Glutamatergic neuron (in vitro differentiated cells): ENCODE results near the gene RGS6. TPM values are rescaled to one million over a fixed set of nuclear protein-coding genes. Genes with fewer than 3 reads are reported as not detected.

Source experiments
- DNase-seq: peaks from one replicate; pipeline ENCODE4 v3.0.0; 2022
- H3K27ac Mint-ChIP-seq: one replicate; pipeline ENCODE4 v1.8.0; 2020; ENCODE audit warnings: mild to moderate bottlenecking, mixed read lengths, inconsistent platforms; ENCODE audit not compliant: unreplicated experiment
- H3K27me3 Mint-ChIP-seq: one replicate; pipeline ENCODE4 v1.8.0; 2020; ENCODE audit warnings: mild to moderate bottlenecking, moderate library complexity, mixed read lengths, inconsistent platforms; ENCODE audit not compliant: unreplicated experiment
- H3K36me3 Mint-ChIP-seq: one replicate; pipeline ENCODE4 v1.8.0; 2020; ENCODE audit warnings: mild to moderate bottlenecking, mixed read lengths, inconsistent platforms; ENCODE audit not compliant: unreplicated experiment
- H3K4me1 Mint-ChIP-seq: one replicate; pipeline ENCODE4 v1.8.0; 2020; ENCODE audit warnings: mild to moderate bottlenecking, low read depth, mixed read lengths, inconsistent platforms; ENCODE audit not compliant: unreplicated experiment
- H3K4me3 Mint-ChIP-seq: one replicate; pipeline ENCODE4 v1.8.0; 2020; ENCODE audit warnings: mild to moderate bottlenecking, mixed read lengths, inconsistent platforms; ENCODE audit not compliant: unreplicated experiment
- H3K9me3 Mint-ChIP-seq: one replicate; pipeline ENCODE4 v1.8.0; 2020; ENCODE audit warnings: mild to moderate bottlenecking, moderate library complexity, mixed read lengths, inconsistent platforms; ENCODE audit not compliant: unreplicated experiment
- total RNA-seq: library from RNA; stranded (reverse); fragmentation: NEBNext Ultra II Directional; extraction: Animal tissue kit (Norgen Biotek cat#: 25700); gene quantifications from one replicate; pipeline ENCODE4 v1.2.1, GENCODE V29; 2021; ENCODE audit not compliant: unreplicated experiment
- TF ChIP-seq, protein P1 (sequence below): fragments of 200-600 bp; sonication (generic); IDR thresholded peaks from one replicate; pipeline ENCODE4 v1.5.0; 2021; ENCODE audit not compliant: partially characterized antibody, unreplicated experiment

The RGS6 gene
- total RNA-seq, 1 donor from 2014 or later = 1.2 TPM

DNA sequence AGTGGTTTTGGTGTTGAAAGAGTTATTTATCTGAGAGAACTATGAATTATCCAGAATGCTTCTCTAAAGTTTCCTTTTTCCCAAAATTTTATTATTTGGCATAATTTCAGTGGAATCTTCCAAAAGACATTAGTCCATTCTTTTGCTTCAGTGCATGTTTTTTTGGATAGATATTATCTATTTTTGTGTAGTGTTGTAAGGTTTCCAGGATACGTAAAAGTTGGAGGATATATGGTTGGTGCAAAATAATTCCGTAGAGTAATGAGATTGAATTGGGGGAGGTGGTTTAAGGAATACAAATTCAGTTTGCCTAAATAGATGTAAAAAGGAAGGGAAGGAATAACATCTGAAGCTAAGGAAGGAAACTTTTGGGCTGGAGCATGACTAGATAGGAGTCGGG, 186.6 kb downstream of the RGS6 start:
- H3K27ac Mint-ChIP-seq = no peak overlapping the region
- H3K36me3 Mint-ChIP-seq = no peaks in the 10 kb centered on the region
- TF ChIP-seq, protein P1, sequence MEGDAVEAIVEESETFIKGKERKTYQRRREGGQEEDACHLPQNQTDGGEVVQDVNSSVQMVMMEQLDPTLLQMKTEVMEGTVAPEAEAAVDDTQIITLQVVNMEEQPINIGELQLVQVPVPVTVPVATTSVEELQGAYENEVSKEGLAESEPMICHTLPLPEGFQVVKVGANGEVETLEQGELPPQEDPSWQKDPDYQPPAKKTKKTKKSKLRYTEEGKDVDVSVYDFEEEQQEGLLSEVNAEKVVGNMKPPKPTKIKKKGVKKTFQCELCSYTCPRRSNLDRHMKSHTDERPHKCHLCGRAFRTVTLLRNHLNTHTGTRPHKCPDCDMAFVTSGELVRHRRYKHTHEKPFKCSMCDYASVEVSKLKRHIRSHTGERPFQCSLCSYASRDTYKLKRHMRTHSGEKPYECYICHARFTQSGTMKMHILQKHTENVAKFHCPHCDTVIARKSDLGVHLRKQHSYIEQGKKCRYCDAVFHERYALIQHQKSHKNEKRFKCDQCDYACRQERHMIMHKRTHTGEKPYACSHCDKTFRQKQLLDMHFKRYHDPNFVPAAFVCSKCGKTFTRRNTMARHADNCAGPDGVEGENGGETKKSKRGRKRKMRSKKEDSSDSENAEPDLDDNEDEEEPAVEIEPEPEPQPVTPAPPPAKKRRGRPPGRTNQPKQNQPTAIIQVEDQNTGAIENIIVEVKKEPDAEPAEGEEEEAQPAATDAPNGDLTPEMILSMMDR = no peak
- no peak for DNase-seq
- H3K4me3 Mint-ChIP-seq = no peak overlapping the region
- H3K4me1 Mint-ChIP-seq = peaks cover under 1% of the 10 kb centered on the region
- peaks cover 1% of the 10 kb centered on the region for H3K27me3 Mint-ChIP-seq
- H3K9me3 Mint-ChIP-seq = no peaks in the 10 kb centered on the region

DNA sequence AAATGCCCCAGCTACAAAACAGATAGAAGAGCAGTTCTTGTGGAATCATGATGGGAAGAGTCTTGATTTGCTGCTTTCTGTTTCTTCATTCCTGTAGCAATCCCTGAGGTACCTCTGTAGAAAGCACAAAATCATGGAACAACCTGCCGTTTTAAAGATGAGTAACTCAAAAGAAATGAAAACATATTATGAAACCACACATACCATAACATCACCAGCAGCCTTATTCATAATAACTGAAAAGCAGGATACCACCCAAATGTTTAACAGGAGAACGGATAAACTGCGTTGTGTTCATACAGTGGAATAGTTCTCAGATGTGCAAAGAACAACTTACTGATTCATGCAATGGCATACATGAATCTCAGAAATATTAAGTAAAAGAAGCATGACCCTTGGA, 188.1 kb downstream of the RGS6 start:
- H3K36me3 Mint-ChIP-seq = peaks cover 1% of the 10 kb centered on the region
- peaks cover 3% of the 10 kb centered on the region for H3K4me1 Mint-ChIP-seq
- TF ChIP-seq, protein P1 = no peak
- peaks cover 1% of the 10 kb centered on the region for H3K27me3 Mint-ChIP-seq
- no peak overlapping the region for H3K4me3 Mint-ChIP-seq
- H3K27ac Mint-ChIP-seq = no peak overlapping the region
- no peak for DNase-seq
- H3K9me3 Mint-ChIP-seq = no peaks in the 10 kb centered on the region

DNA sequence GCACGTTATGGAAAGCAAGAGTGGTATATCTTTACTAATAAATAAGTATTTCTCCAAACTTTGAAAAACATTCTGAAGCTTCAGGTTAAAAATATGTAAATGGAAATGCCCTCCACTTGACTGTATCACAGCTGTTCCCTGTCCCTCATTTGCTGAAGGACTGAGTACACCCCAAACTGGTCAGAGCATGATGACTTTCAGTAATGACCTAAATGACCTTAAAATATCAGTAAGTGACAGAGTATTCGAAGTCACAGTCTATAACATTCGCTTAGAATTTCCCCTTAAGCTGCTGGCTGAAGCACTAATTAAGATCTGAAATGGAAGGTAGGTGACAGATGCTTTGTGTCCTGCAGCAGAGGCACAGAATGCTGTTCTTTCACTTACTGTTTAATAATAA, 191.5 kb downstream of the RGS6 start:
- no peak overlapping the region for H3K4me3 Mint-ChIP-seq
- TF ChIP-seq, protein P1 = no peak
- peaks cover 4% of the 10 kb centered on the region for H3K36me3 Mint-ChIP-seq
- no peak overlapping the region for H3K27ac Mint-ChIP-seq
- DNase-seq = no peak
- H3K4me1 Mint-ChIP-seq = peaks cover 5% of the 10 kb centered on the region
- H3K27me3 Mint-ChIP-seq = no peaks in the 10 kb centered on the region
- H3K9me3 Mint-ChIP-seq = no peaks in the 10 kb centered on the region

DNA sequence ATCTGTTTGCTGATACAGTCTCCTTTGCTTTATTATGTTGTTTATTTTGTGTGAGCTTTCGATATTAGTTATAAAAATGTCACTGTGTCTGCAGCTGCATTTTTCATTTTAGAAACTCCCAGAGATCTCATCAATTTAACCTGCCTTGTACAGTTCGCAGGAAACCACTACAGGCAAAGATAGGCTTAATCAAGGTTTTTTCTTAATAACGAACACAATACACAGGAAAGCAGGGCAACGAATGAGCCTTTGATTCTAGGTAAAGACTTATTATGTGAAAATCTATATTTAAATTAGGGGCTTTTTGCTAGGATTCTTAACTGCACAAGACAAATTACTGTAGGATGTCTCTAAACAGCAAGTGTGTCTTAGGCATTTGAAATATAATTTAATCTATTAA, 191.9 kb downstream of the RGS6 start:
- Mint-ChIP-seq H3K27ac (peak overlapping the region; percentile 19), H3K4me1 (peaks cover 5% of the 10 kb centered on the region), H3K27me3 (no peaks in the 10 kb centered on the region), H3K36me3 (peaks cover 4% of the 10 kb centered on the region), H3K4me3 (no peak overlapping the region), H3K9me3 (no peaks in the 10 kb centered on the region)
- no peak for DNase-seq
- TF ChIP-seq, protein P1 = no peak

DNA sequence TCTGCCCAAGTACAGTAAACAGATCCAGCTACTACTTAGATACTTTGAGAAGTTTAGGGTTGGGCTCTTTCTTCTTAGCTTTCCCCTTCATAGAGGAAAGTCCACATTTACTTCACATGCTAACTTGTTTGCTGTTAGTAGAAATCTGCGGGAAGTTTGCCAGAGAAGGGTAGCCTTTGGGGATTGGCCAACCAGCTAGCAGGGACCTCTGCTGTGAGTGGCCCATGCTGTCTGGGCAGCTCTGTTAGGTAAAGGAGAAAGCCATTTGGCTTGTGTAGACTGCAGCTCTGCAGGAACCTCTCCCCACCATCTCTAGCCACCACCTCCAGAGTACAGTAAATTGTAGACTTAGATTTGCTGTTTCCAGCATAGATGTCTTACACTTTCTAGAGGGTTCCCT, 193.9 kb downstream of the RGS6 start:
- no peaks in the 10 kb centered on the region for H3K27me3 Mint-ChIP-seq

More for the DNA sequence above, 193.9 kb downstream of the RGS6 start:
- Mint-ChIP-seq H3K4me1 (peaks cover 5% of the 10 kb centered on the region), H3K4me3 (no peak overlapping the region), H3K9me3 (no peaks in the 10 kb centered on the region), H3K27ac (no peak overlapping the region), H3K36me3 (peaks cover 9% of the 10 kb centered on the region)
- TF ChIP-seq, protein P1 = no peak
- DNase-seq = no peak
